Measurements from ENCODE around the gene SUN5. TPM values are rescaled to one million over a fixed set of nuclear protein-coding genes. Genes with fewer than 3 reads are reported as not detected.

Gene SUN5
- total RNA-seq, 6 experiments from 2014 or later: not detected

DNA sequence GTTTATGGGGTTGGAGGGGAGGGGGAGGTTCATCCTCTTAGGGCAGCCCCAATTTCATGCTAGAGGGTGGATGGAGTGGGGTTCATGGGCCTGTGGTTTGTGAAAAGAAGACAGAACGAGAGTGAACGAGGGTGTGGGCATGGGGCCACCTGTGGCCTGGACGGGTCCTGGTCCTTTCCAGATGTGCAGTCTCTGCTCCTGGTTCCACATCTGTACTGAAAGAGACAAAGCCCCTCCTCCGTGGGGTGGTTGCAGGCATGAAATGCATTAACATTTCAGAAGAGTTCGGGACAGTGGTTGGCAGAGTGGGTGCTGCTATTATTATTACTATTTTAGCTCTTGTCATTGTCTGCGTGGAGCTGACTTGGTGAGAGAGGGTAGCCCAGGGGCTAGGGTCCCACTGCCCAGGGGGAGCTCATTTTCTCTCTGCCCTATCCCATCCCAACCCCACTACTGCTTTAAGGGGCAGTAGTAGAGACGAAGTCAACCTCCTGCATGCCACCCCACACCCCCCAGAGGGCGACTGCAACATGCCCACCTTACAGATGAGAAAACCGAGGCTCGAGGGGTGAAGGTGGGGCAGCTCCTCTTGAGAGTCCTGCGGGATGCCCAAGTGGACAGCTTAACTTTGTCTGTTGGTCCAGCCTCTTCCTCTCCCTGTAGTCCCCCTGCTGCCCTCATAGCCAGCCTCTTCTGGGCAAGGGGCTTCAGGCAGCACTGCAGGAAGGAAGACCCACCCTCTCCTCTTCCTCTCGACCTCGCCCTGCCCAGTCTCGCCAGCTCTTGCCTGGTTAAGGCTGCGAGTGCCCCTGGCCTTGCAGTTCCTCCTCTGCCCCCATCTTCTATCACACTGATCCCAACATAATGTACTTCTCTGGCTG is 11.7 kb upstream of the SUN5 start:
- 57% methylated on average over 8 of the region's 15 CpGs for WGBS (ENCODE audit: insufficient coverage, low coverage, low lambda C conversion rate, missing lambda C conversion rate)
- H3K9me3 ChIP-seq: no peaks in the 10 kb centered on the region
- no peak overlapping the region for H3K27ac ChIP-seq
- intact Hi-C loops (cut with DNase I): no loop called here
- no peaks in the 10 kb centered on the region for H3K27me3 ChIP-seq
- H3K4me3 ChIP-seq: no peak overlapping the region
- H3K4me1 ChIP-seq: no peaks in the 10 kb centered on the region
- no peaks in the 10 kb centered on the region for H3K36me3 ChIP-seq
- DNase-seq (no peak), ATAC-seq (no peak)
- no peak for TF ChIP-seq POLR2A (IDR thresholded peaks at IDR 0.05)
- TF ChIP-seq, protein P1, sequence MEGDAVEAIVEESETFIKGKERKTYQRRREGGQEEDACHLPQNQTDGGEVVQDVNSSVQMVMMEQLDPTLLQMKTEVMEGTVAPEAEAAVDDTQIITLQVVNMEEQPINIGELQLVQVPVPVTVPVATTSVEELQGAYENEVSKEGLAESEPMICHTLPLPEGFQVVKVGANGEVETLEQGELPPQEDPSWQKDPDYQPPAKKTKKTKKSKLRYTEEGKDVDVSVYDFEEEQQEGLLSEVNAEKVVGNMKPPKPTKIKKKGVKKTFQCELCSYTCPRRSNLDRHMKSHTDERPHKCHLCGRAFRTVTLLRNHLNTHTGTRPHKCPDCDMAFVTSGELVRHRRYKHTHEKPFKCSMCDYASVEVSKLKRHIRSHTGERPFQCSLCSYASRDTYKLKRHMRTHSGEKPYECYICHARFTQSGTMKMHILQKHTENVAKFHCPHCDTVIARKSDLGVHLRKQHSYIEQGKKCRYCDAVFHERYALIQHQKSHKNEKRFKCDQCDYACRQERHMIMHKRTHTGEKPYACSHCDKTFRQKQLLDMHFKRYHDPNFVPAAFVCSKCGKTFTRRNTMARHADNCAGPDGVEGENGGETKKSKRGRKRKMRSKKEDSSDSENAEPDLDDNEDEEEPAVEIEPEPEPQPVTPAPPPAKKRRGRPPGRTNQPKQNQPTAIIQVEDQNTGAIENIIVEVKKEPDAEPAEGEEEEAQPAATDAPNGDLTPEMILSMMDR (IDR thresholded peaks at IDR 0.05): no peak

DNA sequence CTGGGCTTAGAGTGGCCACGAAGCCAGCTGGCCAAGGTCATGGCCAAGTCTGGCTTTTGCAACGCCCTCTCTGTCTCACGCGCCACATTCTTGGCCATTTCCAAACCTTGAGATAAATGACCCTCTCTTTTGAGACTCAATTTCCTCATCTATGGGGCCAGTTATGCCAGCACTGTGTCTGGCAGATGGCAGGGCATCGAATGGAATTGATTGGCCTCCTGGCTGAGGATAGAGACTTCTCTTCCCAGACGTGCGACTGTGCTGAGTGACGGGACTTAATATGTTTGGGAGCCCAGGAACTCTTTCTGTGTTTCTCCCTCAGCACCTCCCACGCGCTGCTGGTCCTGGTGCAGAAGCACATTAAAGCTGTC is 10.9 kb upstream of the SUN5 start:
- intact Hi-C loops (cut with DNase I): no loop called here
- H3K4me3 ChIP-seq: no peak overlapping the region
- H3K9me3 ChIP-seq: no peaks in the 10 kb centered on the region
- DNase-seq (no peak), ATAC-seq (no peak)
- no peaks in the 10 kb centered on the region for H3K36me3 ChIP-seq
- WGBS (ENCODE audit: insufficient coverage, low coverage, low lambda C conversion rate, missing lambda C conversion rate): 67% methylated on average over 4 of the region's 10 CpGs
- H3K27me3 ChIP-seq: no peaks in the 10 kb centered on the region
- H3K4me1 ChIP-seq: no peaks in the 10 kb centered on the region
- TF ChIP-seq, protein P1 (IDR thresholded peaks at IDR 0.05): no peak
- TF ChIP-seq POLR2A (IDR thresholded peaks at IDR 0.05): no peak
- H3K27ac ChIP-seq: no peak overlapping the region

DNA sequence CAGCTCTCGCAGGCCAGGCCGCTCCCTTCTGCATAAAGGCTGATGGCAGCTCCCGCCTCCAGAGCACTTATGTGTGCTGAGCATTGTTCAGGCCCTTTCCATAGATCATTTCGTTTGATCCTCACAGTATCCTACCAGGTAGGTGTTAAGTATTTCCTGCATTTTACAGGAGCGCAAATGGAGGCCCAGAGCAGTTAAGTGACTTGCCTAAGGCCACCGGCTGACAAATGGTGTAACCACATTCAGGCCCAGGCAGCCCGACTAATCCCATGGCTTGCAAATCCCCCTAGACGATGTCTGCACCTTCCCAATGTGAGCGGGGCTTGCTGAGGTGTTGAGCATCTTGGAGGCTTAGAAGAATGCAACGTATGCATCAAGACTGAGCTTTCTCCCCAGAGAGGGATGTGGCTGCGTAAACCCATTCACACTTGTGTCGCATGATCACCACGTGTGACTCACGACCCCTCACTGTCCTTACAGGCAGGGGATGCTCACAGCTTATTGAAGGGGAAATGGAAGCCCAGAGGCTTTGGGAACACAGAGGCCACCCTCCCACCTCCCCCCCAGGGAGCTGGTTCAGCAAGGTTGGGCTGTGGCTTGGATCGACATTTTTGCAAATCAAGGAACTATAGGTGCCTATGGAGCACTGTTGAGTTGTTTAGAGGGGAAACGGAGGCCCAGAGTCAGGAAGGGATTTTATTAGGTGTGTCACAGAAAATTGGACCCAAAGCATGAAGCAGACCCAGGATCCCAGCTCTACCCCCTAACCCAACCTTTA is 10.3 kb upstream of the SUN5 start:
- WGBS (ENCODE audit: insufficient coverage, low coverage, low lambda C conversion rate, missing lambda C conversion rate): 61% methylated on average over 8 of the region's 16 CpGs
- DNase-seq: no peak
- H3K36me3 ChIP-seq: no peaks in the 10 kb centered on the region
- H3K4me1 ChIP-seq: no peaks in the 10 kb centered on the region
- no peak overlapping the region for H3K27ac ChIP-seq
- H3K9me3 ChIP-seq: no peaks in the 10 kb centered on the region
- no peaks in the 10 kb centered on the region for H3K27me3 ChIP-seq
- ATAC-seq: no peak
- TF ChIP-seq, protein P1 (IDR thresholded peaks at IDR 0.05): no peak
- TF ChIP-seq POLR2A (IDR thresholded peaks at IDR 0.05): no peak
- intact Hi-C loops (cut with DNase I): no loop called here
- no peak overlapping the region for H3K4me3 ChIP-seq

DNA sequence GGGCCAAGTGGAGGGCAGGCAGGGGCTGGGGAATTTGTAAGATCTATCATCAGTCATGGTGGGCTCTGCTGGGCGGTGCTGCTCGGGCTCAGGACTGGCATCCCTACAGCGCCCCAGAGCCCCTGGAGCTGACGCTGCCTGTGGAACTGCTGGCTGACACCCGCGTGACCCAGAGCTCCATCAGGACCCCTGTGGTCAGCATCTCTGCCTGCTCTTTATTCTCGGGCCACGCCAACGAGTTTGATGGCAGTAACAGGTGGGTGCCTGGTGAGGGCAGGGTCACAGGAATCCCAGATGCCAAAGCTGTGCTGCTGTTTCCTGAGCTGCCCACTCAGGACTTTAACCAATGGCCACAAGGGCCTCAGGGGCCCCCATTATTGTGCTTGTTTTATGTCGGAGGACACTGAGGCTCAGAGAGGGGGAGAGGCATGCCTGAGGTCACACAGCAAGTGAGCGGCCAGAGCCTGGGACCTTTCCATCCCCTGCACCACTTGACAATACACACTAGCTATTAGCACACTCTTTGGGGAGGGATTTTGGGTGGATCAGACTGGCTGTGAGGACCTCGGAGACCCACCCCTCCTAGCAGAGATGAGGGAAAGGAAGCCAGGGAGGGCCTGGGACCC is 9.6 kb upstream of the SUN5 start:
- no peak for ATAC-seq
- no peak for TF ChIP-seq POLR2A (IDR thresholded peaks at IDR 0.05)
- Histone ChIP-seq H3K4me3 (no peak overlapping the region), H3K36me3 (no peaks in the 10 kb centered on the region), H3K27me3 (no peaks in the 10 kb centered on the region), H3K9me3 (no peaks in the 10 kb centered on the region), H3K27ac (no peak overlapping the region), H3K4me1 (no peaks in the 10 kb centered on the region)
- WGBS (ENCODE audit: insufficient coverage, low coverage, low lambda C conversion rate, missing lambda C conversion rate): no CpG with 5 or more reads among the region's 12 CpGs
- intact Hi-C loops (cut with DNase I): no loop called here
- DNase-seq: no peak
